ENCODE data around the gene ICAM1. TPM values are rescaled to one million over a fixed set of nuclear protein-coding genes. Genes with fewer than 3 reads are reported as not detected.

ICAM1 gene
- total and polyA plus RNA-seq, 2 of the 13 experiments (the other 11 are each of a cell fraction or from before 2014, with no cell fraction given) = 37.9 to 98.4 TPM

DNA sequence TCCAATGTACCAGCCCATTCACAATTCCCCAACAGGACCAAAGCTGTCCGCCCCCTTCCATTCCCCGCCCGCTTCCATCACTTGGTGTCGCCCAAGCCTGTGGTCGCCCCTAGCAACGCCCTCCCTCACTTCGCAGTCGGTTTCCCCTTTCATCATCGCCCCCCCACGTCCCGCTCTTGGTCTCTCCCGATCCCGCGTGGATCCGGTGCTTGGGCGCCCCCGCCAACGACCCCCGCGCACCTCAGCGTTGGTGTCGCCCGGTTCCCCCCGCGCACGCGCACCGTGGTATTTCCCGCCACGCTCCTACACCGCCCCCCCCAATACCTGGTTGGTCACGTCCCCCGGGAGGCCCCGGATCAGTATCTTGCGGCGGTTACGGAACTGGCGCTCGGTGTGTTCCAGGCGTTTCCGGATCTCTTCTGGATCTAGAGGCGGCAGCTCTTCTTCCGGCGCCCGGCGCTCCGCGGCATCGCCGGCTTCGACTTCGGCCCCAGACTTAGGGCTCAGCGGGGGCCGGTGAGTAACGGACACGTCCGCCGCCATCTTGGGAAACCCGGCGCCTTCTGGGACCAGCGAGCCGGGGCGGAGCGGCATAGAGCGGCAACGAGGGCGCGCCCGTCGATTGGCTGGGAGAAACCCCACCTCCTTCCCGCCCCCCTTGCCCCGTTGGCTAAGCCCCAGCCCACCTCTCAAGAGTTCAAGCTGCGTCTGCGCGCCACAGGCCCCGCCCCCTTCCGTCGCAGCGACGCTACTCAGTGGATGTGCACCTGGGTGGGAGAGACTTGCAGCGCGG, 62.2 kb downstream of the ICAM1 start, which contains the start of gene RAVER1 (continued):
- TF ChIP-seq, protein P1, sequence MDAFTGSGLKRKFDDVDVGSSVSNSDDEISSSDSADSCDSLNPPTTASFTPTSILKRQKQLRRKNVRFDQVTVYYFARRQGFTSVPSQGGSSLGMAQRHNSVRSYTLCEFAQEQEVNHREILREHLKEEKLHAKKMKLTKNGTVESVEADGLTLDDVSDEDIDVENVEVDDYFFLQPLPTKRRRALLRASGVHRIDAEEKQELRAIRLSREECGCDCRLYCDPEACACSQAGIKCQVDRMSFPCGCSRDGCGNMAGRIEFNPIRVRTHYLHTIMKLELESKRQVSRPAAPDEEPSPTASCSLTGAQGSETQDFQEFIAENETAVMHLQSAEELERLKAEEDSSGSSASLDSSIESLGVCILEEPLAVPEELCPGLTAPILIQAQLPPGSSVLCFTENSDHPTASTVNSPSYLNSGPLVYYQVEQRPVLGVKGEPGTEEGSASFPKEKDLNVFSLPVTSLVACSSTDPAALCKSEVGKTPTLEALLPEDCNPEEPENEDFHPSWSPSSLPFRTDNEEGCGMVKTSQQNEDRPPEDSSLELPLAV (CRISPR knock-in tag; conservative IDR thresholded peaks at IDR 0.05; ENCODE audit: low read depth) = 0 out of 2 replicates have a peak, but pooled peaks have one; percentile 33
- TF ChIP-seq ZNF616 (CRISPR knock-in tag; IDR thresholded peaks at IDR 0.05; ENCODE audit: low read depth) = peak; percentile 48; the same call in 1 of the 2 replicates
- TF ChIP-seq, protein P2, sequence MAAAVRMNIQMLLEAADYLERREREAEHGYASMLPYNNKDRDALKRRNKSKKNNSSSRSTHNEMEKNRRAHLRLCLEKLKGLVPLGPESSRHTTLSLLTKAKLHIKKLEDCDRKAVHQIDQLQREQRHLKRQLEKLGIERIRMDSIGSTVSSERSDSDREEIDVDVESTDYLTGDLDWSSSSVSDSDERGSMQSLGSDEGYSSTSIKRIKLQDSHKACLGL (CRISPR knock-in tag; IDR thresholded peaks at IDR 0.05) = peak; percentile 73; the same call in 1 of the 2 replicates
- TF ChIP-seq HOXA7 (CRISPR knock-in tag; IDR thresholded peaks at IDR 0.05) = no peak
- peak; percentile 52; the same call in 1 of the 2 replicates for TF ChIP-seq GFI1 (CRISPR knock-in tag; IDR thresholded peaks at IDR 0.05; ENCODE audit: borderline replicate concordance)
- TF ChIP-seq MXD4 (CRISPR knock-in tag; IDR thresholded peaks at IDR 0.05) = no peak
- TF ChIP-seq CENPT (CRISPR knock-in tag; IDR thresholded peaks at IDR 0.05; ENCODE audit: low read depth) = no peak; the same call in 1 of the 2 replicates
- TF ChIP-seq ZNF251 (CRISPR knock-in tag; IDR thresholded peaks at IDR 0.05) = no peak
- no peak for TF ChIP-seq CHD4 (IDR thresholded peaks at IDR 0.05; ENCODE audit: borderline replicate concordance, low read length)
- no peak for TF ChIP-seq CEBPG (CRISPR knock-in tag; IDR thresholded peaks at IDR 0.05)
- TF ChIP-seq, protein P3, sequence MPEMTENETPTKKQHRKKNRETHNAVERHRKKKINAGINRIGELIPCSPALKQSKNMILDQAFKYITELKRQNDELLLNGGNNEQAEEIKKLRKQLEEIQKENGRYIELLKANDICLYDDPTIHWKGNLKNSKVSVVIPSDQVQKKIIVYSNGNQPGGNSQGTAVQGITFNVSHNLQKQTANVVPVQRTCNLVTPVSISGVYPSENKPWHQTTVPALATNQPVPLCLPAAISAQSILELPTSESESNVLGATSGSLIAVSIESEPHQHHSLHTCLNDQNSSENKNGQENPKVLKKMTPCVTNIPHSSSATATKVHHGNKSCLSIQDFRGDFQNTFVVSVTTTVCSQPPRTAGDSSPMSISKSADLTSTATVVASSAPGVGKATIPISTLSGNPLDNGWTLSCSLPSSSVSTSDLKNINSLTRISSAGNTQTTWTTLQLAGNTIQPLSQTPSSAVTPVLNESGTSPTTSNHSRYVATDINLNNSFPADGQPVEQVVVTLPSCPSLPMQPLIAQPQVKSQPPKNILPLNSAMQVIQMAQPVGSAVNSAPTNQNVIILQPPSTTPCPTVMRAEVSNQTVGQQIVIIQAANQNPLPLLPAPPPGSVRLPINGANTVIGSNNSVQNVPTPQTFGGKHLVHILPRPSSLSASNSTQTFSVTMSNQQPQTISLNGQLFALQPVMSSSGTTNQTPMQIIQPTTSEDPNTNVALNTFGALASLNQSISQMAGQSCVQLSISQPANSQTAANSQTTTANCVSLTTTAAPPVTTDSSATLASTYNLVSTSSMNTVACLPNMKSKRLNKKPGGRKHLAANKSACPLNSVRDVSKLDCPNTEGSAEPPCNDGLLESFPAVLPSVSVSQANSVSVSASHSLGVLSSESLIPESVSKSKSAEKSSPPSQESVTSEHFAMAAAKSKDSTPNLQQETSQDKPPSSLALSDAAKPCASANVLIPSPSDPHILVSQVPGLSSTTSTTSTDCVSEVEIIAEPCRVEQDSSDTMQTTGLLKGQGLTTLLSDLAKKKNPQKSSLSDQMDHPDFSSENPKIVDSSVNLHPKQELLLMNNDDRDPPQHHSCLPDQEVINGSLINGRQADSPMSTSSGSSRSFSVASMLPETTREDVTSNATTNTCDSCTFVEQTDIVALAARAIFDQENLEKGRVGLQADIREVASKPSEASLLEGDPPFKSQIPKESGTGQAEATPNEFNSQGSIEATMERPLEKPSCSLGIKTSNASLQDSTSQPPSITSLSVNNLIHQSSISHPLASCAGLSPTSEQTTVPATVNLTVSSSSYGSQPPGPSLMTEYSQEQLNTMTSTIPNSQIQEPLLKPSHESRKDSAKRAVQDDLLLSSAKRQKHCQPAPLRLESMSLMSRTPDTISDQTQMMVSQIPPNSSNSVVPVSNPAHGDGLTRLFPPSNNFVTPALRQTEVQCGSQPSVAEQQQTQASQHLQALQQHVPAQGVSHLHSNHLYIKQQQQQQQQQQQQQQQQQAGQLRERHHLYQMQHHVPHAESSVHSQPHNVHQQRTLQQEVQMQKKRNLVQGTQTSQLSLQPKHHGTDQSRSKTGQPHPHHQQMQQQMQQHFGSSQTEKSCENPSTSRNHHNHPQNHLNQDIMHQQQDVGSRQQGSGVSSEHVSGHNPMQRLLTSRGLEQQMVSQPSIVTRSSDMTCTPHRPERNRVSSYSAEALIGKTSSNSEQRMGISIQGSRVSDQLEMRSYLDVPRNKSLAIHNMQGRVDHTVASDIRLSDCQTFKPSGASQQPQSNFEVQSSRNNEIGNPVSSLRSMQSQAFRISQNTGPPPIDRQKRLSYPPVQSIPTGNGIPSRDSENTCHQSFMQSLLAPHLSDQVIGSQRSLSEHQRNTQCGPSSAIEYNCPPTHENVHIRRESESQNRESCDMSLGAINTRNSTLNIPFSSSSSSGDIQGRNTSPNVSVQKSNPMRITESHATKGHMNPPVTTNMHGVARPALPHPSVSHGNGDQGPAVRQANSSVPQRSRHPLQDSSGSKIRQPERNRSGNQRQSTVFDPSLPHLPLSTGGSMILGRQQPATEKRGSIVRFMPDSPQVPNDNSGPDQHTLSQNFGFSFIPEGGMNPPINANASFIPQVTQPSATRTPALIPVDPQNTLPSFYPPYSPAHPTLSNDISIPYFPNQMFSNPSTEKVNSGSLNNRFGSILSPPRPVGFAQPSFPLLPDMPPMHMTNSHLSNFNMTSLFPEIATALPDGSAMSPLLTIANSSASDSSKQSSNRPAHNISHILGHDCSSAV (CRISPR knock-in tag; IDR thresholded peaks at IDR 0.05; ENCODE audit: borderline replicate concordance) = no peak
- TF ChIP-seq, protein P4, sequence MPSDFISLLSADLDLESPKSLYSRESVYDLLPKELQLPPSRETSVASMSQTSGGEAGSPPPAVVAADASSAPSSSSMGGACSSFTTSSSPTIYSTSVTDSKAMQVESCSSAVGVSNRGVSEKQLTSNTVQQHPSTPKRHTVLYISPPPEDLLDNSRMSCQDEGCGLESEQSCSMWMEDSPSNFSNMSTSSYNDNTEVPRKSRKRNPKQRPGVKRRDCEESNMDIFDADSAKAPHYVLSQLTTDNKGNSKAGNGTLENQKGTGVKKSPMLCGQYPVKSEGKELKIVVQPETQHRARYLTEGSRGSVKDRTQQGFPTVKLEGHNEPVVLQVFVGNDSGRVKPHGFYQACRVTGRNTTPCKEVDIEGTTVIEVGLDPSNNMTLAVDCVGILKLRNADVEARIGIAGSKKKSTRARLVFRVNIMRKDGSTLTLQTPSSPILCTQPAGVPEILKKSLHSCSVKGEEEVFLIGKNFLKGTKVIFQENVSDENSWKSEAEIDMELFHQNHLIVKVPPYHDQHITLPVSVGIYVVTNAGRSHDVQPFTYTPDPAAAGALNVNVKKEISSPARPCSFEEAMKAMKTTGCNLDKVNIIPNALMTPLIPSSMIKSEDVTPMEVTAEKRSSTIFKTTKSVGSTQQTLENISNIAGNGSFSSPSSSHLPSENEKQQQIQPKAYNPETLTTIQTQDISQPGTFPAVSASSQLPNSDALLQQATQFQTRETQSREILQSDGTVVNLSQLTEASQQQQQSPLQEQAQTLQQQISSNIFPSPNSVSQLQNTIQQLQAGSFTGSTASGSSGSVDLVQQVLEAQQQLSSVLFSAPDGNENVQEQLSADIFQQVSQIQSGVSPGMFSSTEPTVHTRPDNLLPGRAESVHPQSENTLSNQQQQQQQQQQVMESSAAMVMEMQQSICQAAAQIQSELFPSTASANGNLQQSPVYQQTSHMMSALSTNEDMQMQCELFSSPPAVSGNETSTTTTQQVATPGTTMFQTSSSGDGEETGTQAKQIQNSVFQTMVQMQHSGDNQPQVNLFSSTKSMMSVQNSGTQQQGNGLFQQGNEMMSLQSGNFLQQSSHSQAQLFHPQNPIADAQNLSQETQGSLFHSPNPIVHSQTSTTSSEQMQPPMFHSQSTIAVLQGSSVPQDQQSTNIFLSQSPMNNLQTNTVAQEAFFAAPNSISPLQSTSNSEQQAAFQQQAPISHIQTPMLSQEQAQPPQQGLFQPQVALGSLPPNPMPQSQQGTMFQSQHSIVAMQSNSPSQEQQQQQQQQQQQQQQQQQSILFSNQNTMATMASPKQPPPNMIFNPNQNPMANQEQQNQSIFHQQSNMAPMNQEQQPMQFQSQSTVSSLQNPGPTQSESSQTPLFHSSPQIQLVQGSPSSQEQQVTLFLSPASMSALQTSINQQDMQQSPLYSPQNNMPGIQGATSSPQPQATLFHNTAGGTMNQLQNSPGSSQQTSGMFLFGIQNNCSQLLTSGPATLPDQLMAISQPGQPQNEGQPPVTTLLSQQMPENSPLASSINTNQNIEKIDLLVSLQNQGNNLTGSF (CRISPR knock-in tag; IDR thresholded peaks at IDR 0.05) = no peak
- TF ChIP-seq U2AF2 (IDR thresholded peaks at IDR 0.05; ENCODE audit: low read depth, low read length) = no peak

Data from HepG2 (cell line).